Peyer's patch (tissue), 4 donors: ENCODE data around the gene TAS1R3.

ENCODE experiments used
- POLR2A ChIP-seq, 2 donors: fragments of 450-650 bp; IDR thresholded peaks; one replicate each; pipeline ENCODE4 v1.5.1; 2017; ENCODE audit warnings: antibody characterized with exemption in 2 of 2, mild to moderate bottlenecking in 2 of 2, moderate library complexity in 2 of 2
- TF ChIP-seq, protein P1 (sequence below), 6 experiments: fragments of 450-650 bp in 4 of 6; fragments of 200-600 bp in 2 of 6; sonication (generic) in 1 of 6; IDR thresholded peaks; one replicate each; pipeline ENCODE4 v1.5.1; 2017 to 2019; ENCODE audit warnings: antibody characterized with exemption in 6 of 6, mild to moderate bottlenecking in 3 of 6, moderate library complexity in 1 of 6

DNA sequence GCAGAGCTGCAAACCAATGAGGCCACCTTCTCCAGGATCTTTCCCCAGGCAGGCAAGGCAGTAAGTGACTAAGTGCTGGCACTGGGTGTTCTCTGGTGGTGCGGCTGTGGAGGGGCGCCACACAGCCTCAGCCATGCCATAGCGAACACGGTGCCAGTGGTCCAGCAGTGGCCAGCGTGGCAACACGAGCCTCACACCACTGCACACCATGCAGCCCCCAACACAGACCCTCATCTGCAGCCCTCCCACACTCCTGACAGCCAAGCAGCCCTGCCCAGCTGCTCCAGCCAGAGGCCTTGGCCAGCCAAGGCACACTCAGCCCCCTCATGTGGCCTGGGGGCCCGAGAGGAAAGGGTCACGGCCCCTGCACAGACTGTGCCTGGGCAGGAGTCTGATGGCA, 9.6 kb upstream of the TAS1R3 start:
- TF ChIP-seq, protein P1, sequence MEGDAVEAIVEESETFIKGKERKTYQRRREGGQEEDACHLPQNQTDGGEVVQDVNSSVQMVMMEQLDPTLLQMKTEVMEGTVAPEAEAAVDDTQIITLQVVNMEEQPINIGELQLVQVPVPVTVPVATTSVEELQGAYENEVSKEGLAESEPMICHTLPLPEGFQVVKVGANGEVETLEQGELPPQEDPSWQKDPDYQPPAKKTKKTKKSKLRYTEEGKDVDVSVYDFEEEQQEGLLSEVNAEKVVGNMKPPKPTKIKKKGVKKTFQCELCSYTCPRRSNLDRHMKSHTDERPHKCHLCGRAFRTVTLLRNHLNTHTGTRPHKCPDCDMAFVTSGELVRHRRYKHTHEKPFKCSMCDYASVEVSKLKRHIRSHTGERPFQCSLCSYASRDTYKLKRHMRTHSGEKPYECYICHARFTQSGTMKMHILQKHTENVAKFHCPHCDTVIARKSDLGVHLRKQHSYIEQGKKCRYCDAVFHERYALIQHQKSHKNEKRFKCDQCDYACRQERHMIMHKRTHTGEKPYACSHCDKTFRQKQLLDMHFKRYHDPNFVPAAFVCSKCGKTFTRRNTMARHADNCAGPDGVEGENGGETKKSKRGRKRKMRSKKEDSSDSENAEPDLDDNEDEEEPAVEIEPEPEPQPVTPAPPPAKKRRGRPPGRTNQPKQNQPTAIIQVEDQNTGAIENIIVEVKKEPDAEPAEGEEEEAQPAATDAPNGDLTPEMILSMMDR (IDR thresholded peaks at IDR 0.05), result no peak
- TF ChIP-seq POLR2A (IDR thresholded peaks at IDR 0.05), result no peak
